Activated CD8-positive, alpha-beta T cell treated with anti-CD3 and anti-CD28 coated beads for 36 hours (primary cell): Measurements from ENCODE around the gene LRRC27. TPM values are rescaled to one million over a fixed set of nuclear protein-coding genes. Genes with fewer than 3 reads are reported as not detected.

Experiments used
- ATAC-seq: fragments of 200-7000 bp; cut with Tn5 transposase; one replicate; pipeline ENCODE4 v1.10.0; 2021; ENCODE audit warnings: mild to moderate bottlenecking, moderate library complexity
- CTCF ChIA-PET: fragments of 350-600 bp; sonication (Branson Sonifier 250); formaldehyde crosslinking; loops from one replicate; lab custom pipeline; 2021; ENCODE audit warnings: antibody characterized with exemption; lab: Charles Lee
- POLR2A ChIA-PET: fragments of 350-600 bp; sonication (Branson Sonifier 250); formaldehyde crosslinking; loops from one replicate; lab custom pipeline; 2021; ENCODE audit warnings: antibody characterized with exemption; lab: Charles Lee
- DNase-seq: peaks from one replicate; pipeline ENCODE4 v3.0.0-alpha.2; 2020
- H3K27ac Mint-ChIP-seq: one replicate; pipeline ENCODE4 v1.8.0; 2021; ENCODE audit warnings: mild to moderate bottlenecking, mixed read lengths
- H3K27me3 Mint-ChIP-seq: one replicate; pipeline ENCODE4 v1.8.0; 2021; ENCODE audit warnings: mixed read lengths
- H3K36me3 Mint-ChIP-seq: one replicate; pipeline ENCODE4 v1.8.0; 2021; ENCODE audit warnings: low read depth, mixed read lengths
- H3K4me1 Mint-ChIP-seq: one replicate; pipeline ENCODE4 v1.8.0; 2021; ENCODE audit warnings: low read depth, mixed read lengths
- H3K4me3 Mint-ChIP-seq: one replicate; pipeline ENCODE4 v1.8.0; 2021; ENCODE audit warnings: mild to moderate bottlenecking, moderate library complexity, mixed read lengths
- H3K9me3 Mint-ChIP-seq: one replicate; pipeline ENCODE4 v1.8.0; 2021; ENCODE audit warnings: mixed read lengths
- CTCF ChIP-seq: fragments of 200-600 bp; IDR thresholded peaks from one replicate; pipeline ENCODE4 v1.8.0; 2022; ENCODE audit warnings: antibody characterized with exemption, mild to moderate bottlenecking
- intact Hi-C: fragments of 100-400 bp; cut with micrococcal nuclease; formaldehyde crosslinking; loops from one replicate; pipeline ENCODE4 v1.10.0; 2022
- total RNA-seq, 2 experiments: library from RNA; stranded (reverse); gene quantifications; one replicate each; pipeline ENCODE4 v1.2.3, GENCODE V29; 2021

The LRRC27 gene
- total RNA-seq, 2 experiments from 2014 or later: 2.7 to 3.5 TPM

GRCh38 chr10:132393695-132394181, 61.7 kb downstream of the LRRC27 start:
- intact Hi-C loops: no loop called here
- H3K36me3 Mint-ChIP-seq: no peaks in the 10 kb centered on the region
- ChIA-PET POLR2A (interaction anchor here (1.3 kb wide), 1 partner anchor 53 kb away, joined by 7 read pairs; no protein-coding TSS in a partner anchor), CTCF (no interaction called here)
- H3K4me1 Mint-ChIP-seq: peaks cover 18% of the 10 kb centered on the region
- H3K4me3 Mint-ChIP-seq: no peak overlapping the region
- peaks cover 7% of the 10 kb centered on the region for H3K9me3 Mint-ChIP-seq
- TF ChIP-seq CTCF: no peak
- DNase-seq: no peak
- H3K27me3 Mint-ChIP-seq: no peaks in the 10 kb centered on the region
- no peak for ATAC-seq
- H3K27ac Mint-ChIP-seq: no peak overlapping the region

- CTCF ChIA-PET: no interaction called here
- DNase-seq (no peak), ATAC-seq (no peak)
- H3K36me3 Mint-ChIP-seq: no peaks in the 10 kb centered on the region
- peaks cover 7% of the 10 kb centered on the region for H3K9me3 Mint-ChIP-seq
- H3K27ac Mint-ChIP-seq: no peak overlapping the region
- POLR2A ChIA-PET: interaction anchor here (1.3 kb wide), 1 partner anchor 53 kb away, joined by 7 read pairs; no protein-coding TSS in a partner anchor
- H3K27me3 Mint-ChIP-seq: no peaks in the 10 kb centered on the region
- TF ChIP-seq CTCF: no peak
- H3K4me3 Mint-ChIP-seq: peak overlapping the region; percentile 18
- H3K4me1 Mint-ChIP-seq: peaks cover 19% of the 10 kb centered on the region
- intact Hi-C loops: no loop called here
These were observed 62.3 kb downstream of the LRRC27 start for GRCh38 chr10:132394201-132394811.

GRCh38 chr10:132394936-132395703, 63.1 kb downstream of the LRRC27 start:
- CTCF ChIA-PET: no interaction called here
- ATAC-seq: no peak
- H3K9me3 Mint-ChIP-seq: peaks cover 7% of the 10 kb centered on the region
- no peaks in the 10 kb centered on the region for H3K27me3 Mint-ChIP-seq
- TF ChIP-seq CTCF: no peak
- H3K27ac Mint-ChIP-seq: no peak overlapping the region
- H3K4me3 Mint-ChIP-seq: peak overlapping the region; percentile 46
- DNase-seq: no peak
- no peaks in the 10 kb centered on the region for H3K36me3 Mint-ChIP-seq
- POLR2A ChIA-PET: no interaction called here
- intact Hi-C loops: no loop called here
- H3K4me1 Mint-ChIP-seq: peaks cover 23% of the 10 kb centered on the region

- ChIA-PET CTCF (no interaction called here), POLR2A (no interaction called here)
- H3K36me3 Mint-ChIP-seq: no peaks in the 10 kb centered on the region
- ATAC-seq (peak; percentile 7), DNase-seq (peak; percentile 50)
- no peak for TF ChIP-seq CTCF
- H3K27me3 Mint-ChIP-seq: no peaks in the 10 kb centered on the region
- no peak overlapping the region for H3K27ac Mint-ChIP-seq
- peaks cover 23% of the 10 kb centered on the region for H3K4me1 Mint-ChIP-seq
- peaks cover 7% of the 10 kb centered on the region for H3K9me3 Mint-ChIP-seq
- peak overlapping the region; percentile 42 for H3K4me3 Mint-ChIP-seq
- intact Hi-C loops: no loop called here
These were observed 63.9 kb downstream of the LRRC27 start for GRCh38 chr10:132395704-132396493.
